RWPE2 (cell line): ENCODE data around the gene OXSR1.

ENCODE experiments used
- ATAC-seq: fragments of 200-7000 bp; cut with Tn5 transposase; 3 replicates; pipeline ENCODE4 v1.9.1; 2021; ENCODE audit warnings: low read depth
- DNase-seq: peaks from one replicate; pipeline ENCODE4 v3.0.0-alpha.2; 2020; ENCODE audit warnings: low spot score
- H3K27ac ChIP-seq: fragments of 450-650 bp; 2 replicates; pipeline ENCODE4 v1.5.1; 2017; ENCODE audit warnings: mild to moderate bottlenecking; ENCODE audit not compliant: poor library complexity, severe bottlenecking
- H3K27me3 ChIP-seq: fragments of 250-450 bp; sonication (Bioruptor Pico); 2 replicates; pipeline ENCODE4 v1.5.1; 2021; ENCODE audit warnings: mild to moderate bottlenecking, moderate library complexity; ENCODE audit not compliant: insufficient read depth, poor library complexity, severe bottlenecking
- H3K36me3 ChIP-seq: fragments of 250-450 bp; sonication (Bioruptor Pico); 2 replicates; pipeline ENCODE4 v1.5.1; 2020; ENCODE audit warnings: low read depth, mild to moderate bottlenecking, moderate library complexity
- H3K4me1 ChIP-seq: fragments of 250-450 bp; sonication (Bioruptor Pico); 2 replicates; pipeline ENCODE4 v1.5.1; 2021; ENCODE audit warnings: mild to moderate bottlenecking, moderate library complexity; ENCODE audit not compliant: insufficient read depth, poor library complexity, severe bottlenecking
- H3K4me3 ChIP-seq: fragments of 250-450 bp; sonication (Bioruptor Pico); 2 replicates; pipeline ENCODE4 v1.5.1; 2021; ENCODE audit warnings: mild to moderate bottlenecking, moderate library complexity; ENCODE audit not compliant: severe bottlenecking
- H3K9me3 ChIP-seq: fragments of 250-450 bp; sonication (Bioruptor Pico); 2 replicates; pipeline ENCODE4 v1.5.1; 2021; ENCODE audit warnings: mild to moderate bottlenecking, moderate library complexity; ENCODE audit not compliant: severe bottlenecking
- TF ChIP-seq, protein P1 (sequence below): fragments of 450-650 bp; IDR thresholded peaks from one replicate; pipeline ENCODE4 v1.5.1; 2017; ENCODE audit warnings: mild to moderate bottlenecking, moderate library complexity; ENCODE audit not compliant: poor library complexity, severe bottlenecking

The OXSR1 gene

DNA sequence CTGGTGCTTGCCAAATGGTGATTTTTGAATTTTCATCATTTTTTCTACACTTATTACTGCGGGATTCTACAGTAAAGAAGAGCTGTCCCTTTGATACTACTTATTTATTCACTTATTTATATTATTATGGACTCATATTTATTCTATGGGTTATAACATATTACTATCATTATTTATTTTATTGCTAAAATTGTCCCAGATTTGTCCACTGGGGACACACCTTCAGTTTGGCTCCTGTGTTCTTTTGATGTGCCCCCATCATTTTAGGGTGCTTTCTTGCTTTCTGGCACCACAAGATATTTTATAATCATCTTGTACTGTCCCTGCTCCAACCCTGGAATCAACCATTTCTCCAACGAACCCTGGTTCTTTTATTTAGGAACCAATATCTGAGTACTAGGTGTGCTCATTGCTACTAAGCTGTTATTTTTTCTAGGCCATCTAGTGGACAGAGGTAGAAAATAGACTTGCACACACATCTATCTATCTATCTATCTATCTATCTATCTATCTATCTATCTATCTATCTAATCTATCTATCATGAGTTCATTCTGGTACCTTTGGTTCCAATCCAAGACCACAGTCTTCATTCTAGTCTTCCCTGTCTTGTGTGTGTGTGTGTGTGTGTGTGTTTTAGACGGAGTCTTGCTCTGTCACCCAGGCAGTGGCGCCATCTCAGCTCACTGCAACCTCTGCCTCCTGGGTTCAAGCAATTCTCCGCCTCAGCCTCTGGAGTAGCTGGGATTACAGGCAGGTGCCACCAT, 132.8 kb downstream of the OXSR1 start:
- DNase-seq (no peak), ATAC-seq (peak; percentile 64; the same call in 1 of the 3 replicates)
- H3K27me3 ChIP-seq: no peaks in the 10 kb centered on the region
- no peak overlapping the region for H3K27ac ChIP-seq
- no peaks in the 10 kb centered on the region for H3K4me1 ChIP-seq
- no peaks in the 10 kb centered on the region for H3K9me3 ChIP-seq
- TF ChIP-seq, protein P1, sequence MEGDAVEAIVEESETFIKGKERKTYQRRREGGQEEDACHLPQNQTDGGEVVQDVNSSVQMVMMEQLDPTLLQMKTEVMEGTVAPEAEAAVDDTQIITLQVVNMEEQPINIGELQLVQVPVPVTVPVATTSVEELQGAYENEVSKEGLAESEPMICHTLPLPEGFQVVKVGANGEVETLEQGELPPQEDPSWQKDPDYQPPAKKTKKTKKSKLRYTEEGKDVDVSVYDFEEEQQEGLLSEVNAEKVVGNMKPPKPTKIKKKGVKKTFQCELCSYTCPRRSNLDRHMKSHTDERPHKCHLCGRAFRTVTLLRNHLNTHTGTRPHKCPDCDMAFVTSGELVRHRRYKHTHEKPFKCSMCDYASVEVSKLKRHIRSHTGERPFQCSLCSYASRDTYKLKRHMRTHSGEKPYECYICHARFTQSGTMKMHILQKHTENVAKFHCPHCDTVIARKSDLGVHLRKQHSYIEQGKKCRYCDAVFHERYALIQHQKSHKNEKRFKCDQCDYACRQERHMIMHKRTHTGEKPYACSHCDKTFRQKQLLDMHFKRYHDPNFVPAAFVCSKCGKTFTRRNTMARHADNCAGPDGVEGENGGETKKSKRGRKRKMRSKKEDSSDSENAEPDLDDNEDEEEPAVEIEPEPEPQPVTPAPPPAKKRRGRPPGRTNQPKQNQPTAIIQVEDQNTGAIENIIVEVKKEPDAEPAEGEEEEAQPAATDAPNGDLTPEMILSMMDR: peak; percentile 69
- no peak overlapping the region for H3K4me3 ChIP-seq
- H3K36me3 ChIP-seq: no peaks in the 10 kb centered on the region
